Hematopoietic multipotent progenitor cell treated with erythropoietin and hydrocortisone succinate and interleukin-3 and kit ligand, for 15 days (in vitro differentiated cells): ENCODE results near the gene EGFR.

Experiments
- DNase-seq: peaks from one replicate; pipeline ENCODE4 v3.0.0-alpha.2; 2015; ENCODE audit warnings: low spot score

Gene EGFR

GRCh38 chr7:55189878-55190436 is 171.1 kb downstream of the EGFR start:
- DNase-seq: no peak

GRCh38 chr7:55190511-55191160 is 171.8 kb downstream of the EGFR start:
- DNase-seq: no peak

- DNase-seq: no peak
These were observed 172.5 kb downstream of the EGFR start for GRCh38 chr7:55191161-55191925.

- DNase-seq: no peak
These were observed 173.3 kb downstream of the EGFR start for GRCh38 chr7:55191926-55192692.

GRCh38 chr7:55192723-55193122 is 173.9 kb downstream of the EGFR start:
- no peak for DNase-seq

- DNase-seq: no peak
These were observed 174.4 kb downstream of the EGFR start for GRCh38 chr7:55193245-55193644.

GRCh38 chr7:55194522-55194921 is 175.7 kb downstream of the EGFR start:
- no peak for DNase-seq

- no peak for DNase-seq
These were observed 180.0 kb downstream of the EGFR start for GRCh38 chr7:55198634-55199392.

GRCh38 chr7:55199418-55199817 is 180.6 kb downstream of the EGFR start:
- no peak for DNase-seq

- DNase-seq: no peak
These were observed 181.6 kb downstream of the EGFR start for GRCh38 chr7:55200441-55200840.

- DNase-seq: no peak
These were observed 183.5 kb downstream of the EGFR start for GRCh38 chr7:55202150-55202913.

- DNase-seq: no peak
These were observed 184.5 kb downstream of the EGFR start for GRCh38 chr7:55203300-55203699.

- DNase-seq: no peak
These were observed 186.5 kb downstream of the EGFR start for GRCh38 chr7:55205124-55205955.

GRCh38 chr7:55206235-55207029 is 187.6 kb downstream of the EGFR start:
- no peak for DNase-seq

- DNase-seq: no peak
These were observed 188.8 kb downstream of the EGFR start for GRCh38 chr7:55207436-55208125.

- DNase-seq: no peak
These were observed 190.5 kb downstream of the EGFR start for GRCh38 chr7:55209366-55209765.

- DNase-seq: no peak
These were observed 191.4 kb downstream of the EGFR start for GRCh38 chr7:55210176-55210575.

- DNase-seq: no peak
These were observed 191.9 kb downstream of the EGFR start for GRCh38 chr7:55210716-55211115.

- no peak for DNase-seq
These were observed 192.9 kb downstream of the EGFR start for GRCh38 chr7:55211726-55212125.
